GM23338 (cell line): ENCODE data around the gene SHISA7. TPM values are rescaled to one million over a fixed set of nuclear protein-coding genes. Genes with fewer than 3 reads are reported as not detected.

Experiments used
- ATAC-seq: fragments of 200-7000 bp; cut with Tn5 transposase; 3 replicates; pipeline ENCODE4 v1.9.1; 2020
- DNase-seq: peaks from one replicate; pipeline ENCODE4 v3.0.0-alpha.2; 2015; ENCODE audit warnings: low spot score
- H2AFZ ChIP-seq: fragments of 200-600 bp; sonication (generic); 2 replicates; pipeline ENCODE4 v1.8.0; 2016; ENCODE audit warnings: antibody characterized with exemption, mild to moderate bottlenecking, moderate library complexity
- H3F3A ChIP-seq: fragments of 200-600 bp; sonication (generic); replicated peaks from 2 replicates; pipeline ENCODE4 v1.8.0; 2017; ENCODE audit warnings: antibody characterized with exemption, mixed run types, low read depth
- H3K27ac ChIP-seq: fragments of 200-600 bp; sonication (generic); 2 replicates; pipeline ENCODE4 v1.6.1; 2016; ENCODE audit warnings: low read depth
- H3K27me3 ChIP-seq: fragments of 200-600 bp; sonication (generic); 2 replicates; pipeline ENCODE4 v1.8.0; 2016; ENCODE audit warnings: mild to moderate bottlenecking, mixed run types, moderate library complexity; ENCODE audit not compliant: insufficient read depth
- H3K36me3 ChIP-seq: fragments of 200-600 bp; sonication (generic); 2 replicates; pipeline ENCODE4 v1.8.0; 2016; ENCODE audit warnings: mild to moderate bottlenecking; ENCODE audit not compliant: insufficient read depth
- H3K4me1 ChIP-seq: fragments of 200-600 bp; sonication (generic); 2 replicates; pipeline ENCODE4 v1.8.0; 2016; ENCODE audit warnings: mild to moderate bottlenecking, moderate library complexity; ENCODE audit not compliant: insufficient read depth
- H3K4me2 ChIP-seq: fragments of 200-600 bp; sonication (generic); 2 replicates; pipeline ENCODE4 v1.7.1; 2017; ENCODE audit warnings: mixed run types
- H3K4me3 ChIP-seq: fragments of 200-600 bp; sonication (generic); 2 replicates; pipeline ENCODE4 v1.6.1; 2016; ENCODE audit warnings: mixed run types
- H3K79me2 ChIP-seq: fragments of 200-600 bp; sonication (generic); replicated peaks from 2 replicates; pipeline ENCODE4 v1.8.0; 2017; ENCODE audit warnings: mild to moderate bottlenecking; ENCODE audit not compliant: insufficient read depth
- H3K9me2 ChIP-seq: fragments of 200-600 bp; sonication (generic); 2 replicates; pipeline ENCODE4 v1.8.0; 2017; ENCODE audit not compliant: insufficient read depth
- H4K20me1 ChIP-seq: fragments of 200-600 bp; sonication (generic); replicated peaks from 2 replicates; pipeline ENCODE4 v1.8.0; 2017; ENCODE audit warnings: mild to moderate bottlenecking; ENCODE audit not compliant: insufficient read depth
- H3K27ac Mint-ChIP-seq: 2 replicates; pipeline ENCODE4 v1.8.0; 2020; ENCODE audit warnings: inconsistent platforms, mild to moderate bottlenecking, moderate library complexity, mixed read lengths
- H3K27me3 Mint-ChIP-seq: 3 replicates; pipeline ENCODE4 v1.8.0; 2022; ENCODE audit warnings: low read depth, mild to moderate bottlenecking, moderate library complexity, mixed read lengths, inconsistent platforms; ENCODE audit not compliant: insufficient read depth, poor library complexity
- H3K36me3 Mint-ChIP-seq: 3 replicates; pipeline ENCODE4 v1.8.0; 2021; ENCODE audit warnings: low read depth, mild to moderate bottlenecking, inconsistent platforms, moderate library complexity, mixed read lengths
- H3K4me1 Mint-ChIP-seq: 3 replicates; pipeline ENCODE4 v1.8.0; 2020; ENCODE audit warnings: mild to moderate bottlenecking, inconsistent platforms, mixed read lengths
- H3K4me3 Mint-ChIP-seq: 3 replicates; pipeline ENCODE4 v1.8.0; 2021; ENCODE audit warnings: moderate library complexity, mild to moderate bottlenecking, inconsistent platforms, mixed read lengths
- H3K9me3 Mint-ChIP-seq: 3 replicates; pipeline ENCODE4 v1.8.0; 2020; ENCODE audit warnings: moderate library complexity, mild to moderate bottlenecking, inconsistent platforms, mixed read lengths
- CREB1 ChIP-seq: fragments of 250-450 bp; sonication (Bioruptor Pico); IDR thresholded peaks from 2 replicates; pipeline ENCODE4 v1.5.0; 2020; ENCODE audit warnings: low read depth, mild to moderate bottlenecking, moderate library complexity
- CTCF ChIP-seq, 2 experiments: fragments of 200-600 bp in 1 of 2; sonication (generic) in 1 of 2; conservative IDR thresholded peaks; 2 replicates each; pipeline versions ENCODE4 v1.5.1 to v1.6.1; 2016 to 2017; ENCODE audit warnings: antibody characterized with exemption in 2 of 2, low read depth in 2 of 2, mild to moderate bottlenecking in 2 of 2, moderate library complexity in 1 of 2
- ETS1 ChIP-seq: IDR thresholded peaks from 2 replicates; pipeline ENCODE4 v1.6.1; 2016; ENCODE audit warnings: antibody characterized with exemption
- EZH2 ChIP-seq: fragments of 200-600 bp; sonication (generic); IDR thresholded peaks from one replicate; pipeline ENCODE4 v1.8.0; 2017; ENCODE audit warnings: antibody characterized with exemption, mild to moderate bottlenecking, low read depth; ENCODE audit not compliant: unreplicated experiment
- JUNB ChIP-seq: IDR thresholded peaks from one replicate; pipeline ENCODE4 v1.6.1; 2016; ENCODE audit warnings: antibody characterized with exemption; ENCODE audit not compliant: unreplicated experiment
- NANOG ChIP-seq: IDR thresholded peaks from 2 replicates; pipeline ENCODE4 v1.6.1; 2016; ENCODE audit warnings: antibody characterized with exemption, borderline replicate concordance
- ZNF331 ChIP-seq: fragments of 250-450 bp; sonication (Bioruptor Pico); IDR thresholded peaks from 2 replicates; pipeline ENCODE4 v1.5.0; 2020; ENCODE audit warnings: low read depth, mild to moderate bottlenecking, moderate library complexity
- ZNF462 ChIP-seq: fragments of 250-450 bp; sonication (Bioruptor Pico); IDR thresholded peaks from 2 replicates; pipeline ENCODE4 v1.5.0; 2020; ENCODE audit warnings: mild to moderate bottlenecking, moderate library complexity
- polyA plus RNA-seq: library from polyadenylated mRNA; unstranded; fragments of >200 nt; fragmentation: Nextera tagmentation; extraction: Ambion mirVana; gene quantifications from 2 replicates; pipeline ENCODE4 v1.2.1, GENCODE V29; 2016
- total RNA-seq: library from RNA; depleted of rRNA; stranded (reverse); fragments of >200 nt; shearing (Covaris generic); gene quantifications from 2 replicates; pipeline ENCODE4 v1.2.3, GENCODE V29; 2014

Gene SHISA7
- total and polyA plus RNA-seq, 2 experiments from 2014 or later = 0.32 to 1.4 TPM

GRCh38 chr19:55464662-55465054 is 21.6 kb upstream of the SHISA7 start, which contains the start of gene C19orf85:
TSS of gene C19orf85 (minus strand) at chr19:55464751. CDS start at chr19:55464554, 197 bp downstream.
- DNase-seq (no peak), ATAC-seq (no peak)
- TF ChIP-seq NANOG = peak; percentile 29; the same call in 1 of the 2 replicates
- TF ChIP-seq ZNF462 (CRISPR knock-in tag) = no peak
- no peak for TF ChIP-seq CREB1 (CRISPR knock-in tag)
- Histone ChIP-seq H3K36me3 (no peaks in the 10 kb centered on the region), H3K4me2 (peak within 1 kb of the TSS; percentile 71), H3F3A (peaks cover 24% of the 10 kb centered on the region; the same call in 1 of the 2 replicates), H3K4me3 (0 out of 2 replicates have a peak within 1 kb of the TSS, but pooled peaks have one; percentile 32), H2AFZ (peak within 1 kb of the TSS; percentile 76; the same call in 1 of the 2 replicates), H3K4me1 (peaks cover 22% of the 10 kb centered on the region), H3K79me2 (peaks cover 9% of the 10 kb centered on the region), H4K20me1 (no peaks in the 10 kb centered on the region; the same call in 1 of the 2 replicates), H3K27me3 (no peaks in the 10 kb centered on the region), H3K9me2 (no peaks in the 10 kb centered on the region), H3K27ac (no peak within 1 kb of the TSS)
- no peak within 1 kb of the TSS for H3K4me3 Mint-ChIP-seq
- H3K4me1 Mint-ChIP-seq = peaks cover 27% of the 10 kb centered on the region
- H3K27me3 Mint-ChIP-seq = peaks cover 21% of the 10 kb centered on the region
- H3K9me3 Mint-ChIP-seq = peaks cover 3% of the 10 kb centered on the region; the same call in 1 of the 3 replicates
- H3K27ac Mint-ChIP-seq = 0 out of 2 replicates have a peak within 1 kb of the TSS, but pooled peaks have one; percentile 14
- H3K36me3 Mint-ChIP-seq = peaks cover 2% of the 10 kb centered on the region; the same call in 1 of the 3 replicates

- Histone ChIP-seq H2AFZ (peak overlapping the region; percentile 76; the same call in 1 of the 2 replicates), H3F3A (peaks cover 24% of the 10 kb centered on the region; the same call in 1 of the 2 replicates), H3K27ac (no peak overlapping the region), H3K4me2 (peak overlapping the region; percentile 71), H3K27me3 (no peaks in the 10 kb centered on the region), H3K36me3 (no peaks in the 10 kb centered on the region), H3K4me1 (peaks cover 22% of the 10 kb centered on the region), H3K79me2 (peaks cover 14% of the 10 kb centered on the region), H4K20me1 (no peaks in the 10 kb centered on the region; the same call in 1 of the 2 replicates), H3K4me3 (0 out of 2 replicates have a peak overlapping the region, but pooled peaks have one; percentile 32), H3K9me2 (no peaks in the 10 kb centered on the region)
- H3K27ac Mint-ChIP-seq = 0 out of 2 replicates have a peak overlapping the region, but pooled peaks have one; percentile 14
- ATAC-seq (no peak), DNase-seq (no peak)
- peaks cover 3% of the 10 kb centered on the region; the same call in 1 of the 3 replicates for H3K9me3 Mint-ChIP-seq
- H3K4me1 Mint-ChIP-seq = peaks cover 29% of the 10 kb centered on the region
- peaks cover 21% of the 10 kb centered on the region for H3K27me3 Mint-ChIP-seq
- no peak overlapping the region for H3K4me3 Mint-ChIP-seq
- peaks cover 2% of the 10 kb centered on the region; the same call in 1 of the 3 replicates for H3K36me3 Mint-ChIP-seq
- no peak for TF ChIP-seq CTCF (conservative IDR thresholded peaks at IDR 0.05; ENCODE audit: low read depth in 2 of 2)
- no peak for TF ChIP-seq ETS1
- TF ChIP-seq EZH2 = no peak
- no peak for TF ChIP-seq ZNF331
- no peak for TF ChIP-seq JUNB
These were observed 21.1 kb upstream of the SHISA7 start for GRCh38 chr19:55464039-55464661.
